Body of pancreas (tissue), 4 donors: ENCODE measurements around the gene FCHO1.

Source experiments
- POLR2A ChIP-seq, 3 donors: fragments of 450-650 bp; IDR thresholded peaks; one replicate each; pipeline ENCODE4 v1.6.1; 2016; ENCODE audit warnings: antibody characterized with exemption in 3 of 3, mild to moderate bottlenecking in 2 of 3
- TF ChIP-seq, protein P1 (sequence below), 7 experiments: fragments of 450-650 bp in 4 of 7; fragments of 200-600 bp in 3 of 7; sonication (generic) in 3 of 7; IDR thresholded peaks; one replicate each; pipeline ENCODE4 v1.5.1; 2016 to 2019; ENCODE audit warnings: antibody characterized with exemption in 7 of 7

- TF ChIP-seq, protein P1, sequence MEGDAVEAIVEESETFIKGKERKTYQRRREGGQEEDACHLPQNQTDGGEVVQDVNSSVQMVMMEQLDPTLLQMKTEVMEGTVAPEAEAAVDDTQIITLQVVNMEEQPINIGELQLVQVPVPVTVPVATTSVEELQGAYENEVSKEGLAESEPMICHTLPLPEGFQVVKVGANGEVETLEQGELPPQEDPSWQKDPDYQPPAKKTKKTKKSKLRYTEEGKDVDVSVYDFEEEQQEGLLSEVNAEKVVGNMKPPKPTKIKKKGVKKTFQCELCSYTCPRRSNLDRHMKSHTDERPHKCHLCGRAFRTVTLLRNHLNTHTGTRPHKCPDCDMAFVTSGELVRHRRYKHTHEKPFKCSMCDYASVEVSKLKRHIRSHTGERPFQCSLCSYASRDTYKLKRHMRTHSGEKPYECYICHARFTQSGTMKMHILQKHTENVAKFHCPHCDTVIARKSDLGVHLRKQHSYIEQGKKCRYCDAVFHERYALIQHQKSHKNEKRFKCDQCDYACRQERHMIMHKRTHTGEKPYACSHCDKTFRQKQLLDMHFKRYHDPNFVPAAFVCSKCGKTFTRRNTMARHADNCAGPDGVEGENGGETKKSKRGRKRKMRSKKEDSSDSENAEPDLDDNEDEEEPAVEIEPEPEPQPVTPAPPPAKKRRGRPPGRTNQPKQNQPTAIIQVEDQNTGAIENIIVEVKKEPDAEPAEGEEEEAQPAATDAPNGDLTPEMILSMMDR (IDR thresholded peaks at IDR 0.05), result peak in 6 of 7 experiments; percentile 17 to 37 (median 22)
- no peak for TF ChIP-seq POLR2A (IDR thresholded peaks at IDR 0.05)
Observed at GRCh38 chr19:17775245-17775927, 24.1 kb downstream of the FCHO1 start.
